Measurements from ENCODE around the gene HIVEP2. TPM values are rescaled to one million over a fixed set of nuclear protein-coding genes. Genes with fewer than 3 reads are reported as not detected.
"Not testable (repeated sequence)": the region's sequence is repeated elsewhere in the genome, so short reads cannot be mapped to it uniquely, and the experiment has no call there.

HIVEP2 gene
- total RNA-seq, result 17.2 and 18.1 TPM in 2 replicates
- polyA plus RNA-seq (2012), result 5.5 TPM

- DNase-seq (ENCODE audit: low read depth), result peak; percentile 76
Measured at GRCh38 chr6:142945049-142945445, at the start of gene HIVEP2. Gene HIVEP2, minus strand, starts transcription at chr6:142945176. Its CDS starts 170,438 bp downstream, at chr6:142774738.

- DNase-seq (ENCODE audit: low read depth), result no peak
Measured at GRCh38 chr6:142993977-142994376, 49.0 kb upstream of the HIVEP2 start.

GRCh38 chr6:142987490-142987889, 42.5 kb upstream of the HIVEP2 start:
- no peak for DNase-seq (ENCODE audit: low read depth)

GRCh38 chr6:142985281-142985680, 40.3 kb upstream of the HIVEP2 start:
- DNase-seq (ENCODE audit: low read depth), result peak; percentile 16

GRCh38 chr6:142984386-142984785, 39.4 kb upstream of the HIVEP2 start:
- DNase-seq (ENCODE audit: low read depth), result no peak

GRCh38 chr6:142975365-142975764, 30.4 kb upstream of the HIVEP2 start:
- DNase-seq (ENCODE audit: low read depth), result no peak

GRCh38 chr6:142970941-142971340, 26.0 kb upstream of the HIVEP2 start:
- not testable (repeated sequence) for DNase-seq (ENCODE audit: low read depth)

- no peak for DNase-seq (ENCODE audit: low read depth)
Measured at GRCh38 chr6:142968601-142969000, 23.6 kb upstream of the HIVEP2 start.

GRCh38 chr6:142966294-142966693, 21.3 kb upstream of the HIVEP2 start:
- DNase-seq (ENCODE audit: low read depth), result no peak

- DNase-seq (ENCODE audit: low read depth), result no peak
Measured at GRCh38 chr6:142965164-142965563, 20.2 kb upstream of the HIVEP2 start.

- DNase-seq (ENCODE audit: low read depth), result no peak
Measured at GRCh38 chr6:142960098-142960497, 15.1 kb upstream of the HIVEP2 start.

- peak; percentile 29 for DNase-seq (ENCODE audit: low read depth)
Measured at GRCh38 chr6:142958343-142958742, 13.4 kb upstream of the HIVEP2 start.

- no peak for DNase-seq (ENCODE audit: low read depth)
Measured at GRCh38 chr6:142956726-142957125, 11.8 kb upstream of the HIVEP2 start.

GRCh38 chr6:142954844-142955243, 9.9 kb upstream of the HIVEP2 start:
- DNase-seq (ENCODE audit: low read depth), result no peak

GRCh38 chr6:142953373-142954273, 8.6 kb upstream of the HIVEP2 start:
- DNase-seq (ENCODE audit: low read depth), result no peak

GRCh38 chr6:142952614-142953013, 7.6 kb upstream of the HIVEP2 start:
- DNase-seq (ENCODE audit: low read depth), result no peak

GRCh38 chr6:142950291-142950690, 5.3 kb upstream of the HIVEP2 start:
- no peak for DNase-seq (ENCODE audit: low read depth)

- DNase-seq (ENCODE audit: low read depth), result no peak
Measured at GRCh38 chr6:142947714-142948480, 2.9 kb upstream of the HIVEP2 start.

GRCh38 chr6:142946924-142947713, 2.1 kb upstream of the HIVEP2 start:
- DNase-seq (ENCODE audit: low read depth), result peak; percentile 89

GRCh38 chr6:142946181-142946923, 1.4 kb upstream of the HIVEP2 start:
- peak; percentile 99 for DNase-seq (ENCODE audit: low read depth)

All from myocyte (in vitro differentiated cells).